ENCODE measurements around the gene KRT72. TPM values are rescaled to one million over a fixed set of nuclear protein-coding genes. Genes with fewer than 3 reads are reported as not detected.

KRT72 gene
- total RNA-seq, 4 donors from 2014 or later = not detected

GRCh38 chr12:52559979-52560378 lies 41.3 kb downstream of the KRT72 start:
- H3K4me3 ChIP-seq = no peak overlapping the region
- intact Hi-C loops (cut with DNase I; ENCODE audit: low total_unique reads) = no loop called here

DNA sequence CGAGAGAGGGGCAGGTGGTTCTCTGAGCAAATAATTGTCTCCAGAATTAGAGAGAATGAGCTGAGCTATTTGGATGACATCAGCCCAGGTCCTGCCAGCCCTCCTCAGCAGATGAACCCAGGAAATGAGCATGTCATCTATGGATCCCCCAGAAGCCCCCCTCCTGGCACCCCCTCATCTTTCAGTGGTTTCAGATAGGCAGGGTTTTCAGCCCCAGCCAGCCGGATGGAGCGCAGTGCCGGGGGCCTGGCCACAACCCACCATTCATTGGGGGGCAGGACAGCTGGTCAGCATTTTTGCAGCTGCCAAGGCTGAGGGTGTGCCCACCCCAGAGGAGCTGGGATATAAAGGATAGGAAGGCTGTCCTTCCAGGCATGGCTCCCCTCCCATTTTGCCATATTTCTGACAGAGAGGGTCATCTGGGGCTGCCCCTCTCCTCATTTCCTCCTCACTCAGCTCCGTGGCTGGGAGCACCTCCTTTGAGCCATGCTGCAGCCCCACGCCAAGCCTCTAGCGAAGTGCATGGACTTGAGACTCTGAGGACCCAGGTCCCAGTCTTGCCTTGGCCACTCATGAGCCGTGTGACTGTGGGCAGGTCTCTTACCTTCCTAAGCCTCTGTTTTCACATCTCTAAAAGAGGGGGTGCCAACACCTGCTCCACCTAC lies 42.4 kb downstream of the KRT72 start:
- Histone ChIP-seq H3K9me3 (no peaks in the 10 kb centered on the region), H3K27me3 (peaks cover 0 to 3% (median 0%) of the 10 kb centered on the region in 3 donors), H3K36me3 (no peaks in the 10 kb centered on the region), H3K4me1 (no peaks in the 10 kb centered on the region), H3K4me3 (no peak overlapping the region), H3K27ac (no peak overlapping the region)
- intact Hi-C loops (cut with DNase I; ENCODE audit: low total_unique reads) = no loop called here
- TF ChIP-seq, protein P1, sequence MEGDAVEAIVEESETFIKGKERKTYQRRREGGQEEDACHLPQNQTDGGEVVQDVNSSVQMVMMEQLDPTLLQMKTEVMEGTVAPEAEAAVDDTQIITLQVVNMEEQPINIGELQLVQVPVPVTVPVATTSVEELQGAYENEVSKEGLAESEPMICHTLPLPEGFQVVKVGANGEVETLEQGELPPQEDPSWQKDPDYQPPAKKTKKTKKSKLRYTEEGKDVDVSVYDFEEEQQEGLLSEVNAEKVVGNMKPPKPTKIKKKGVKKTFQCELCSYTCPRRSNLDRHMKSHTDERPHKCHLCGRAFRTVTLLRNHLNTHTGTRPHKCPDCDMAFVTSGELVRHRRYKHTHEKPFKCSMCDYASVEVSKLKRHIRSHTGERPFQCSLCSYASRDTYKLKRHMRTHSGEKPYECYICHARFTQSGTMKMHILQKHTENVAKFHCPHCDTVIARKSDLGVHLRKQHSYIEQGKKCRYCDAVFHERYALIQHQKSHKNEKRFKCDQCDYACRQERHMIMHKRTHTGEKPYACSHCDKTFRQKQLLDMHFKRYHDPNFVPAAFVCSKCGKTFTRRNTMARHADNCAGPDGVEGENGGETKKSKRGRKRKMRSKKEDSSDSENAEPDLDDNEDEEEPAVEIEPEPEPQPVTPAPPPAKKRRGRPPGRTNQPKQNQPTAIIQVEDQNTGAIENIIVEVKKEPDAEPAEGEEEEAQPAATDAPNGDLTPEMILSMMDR (IDR thresholded peaks at IDR 0.05 in 4 of 5, conservative IDR thresholded peaks at IDR 0.05 in 1 of 5) = no peak
- TF ChIP-seq POLR2A (IDR thresholded peaks at IDR 0.05) = no peak
- no peak for DNase-seq
- ATAC-seq = no peak
- in situ Hi-C loops (cut with MboI; ENCODE audit: low sequenced_read_pairs in 4 of 4) = no loop called here

More at GRCh38 chr12:52559979-52560378, 41.3 kb downstream of the KRT72 start:
- in situ Hi-C loops (cut with MboI; ENCODE audit: low sequenced_read_pairs in 4 of 4) = no loop called here
- no peak for DNase-seq
- ATAC-seq = no peak
- Histone ChIP-seq H3K27ac (no peak overlapping the region), H3K9me3 (no peaks in the 10 kb centered on the region), H3K4me1 (no peaks in the 10 kb centered on the region), H3K36me3 (no peaks in the 10 kb centered on the region), H3K27me3 (peaks cover 0 to 3% (median 0%) of the 10 kb centered on the region in 3 donors)
- no peak for TF ChIP-seq POLR2A (IDR thresholded peaks at IDR 0.05)
- TF ChIP-seq, protein P1 (IDR thresholded peaks at IDR 0.05 in 4 of 5, conservative IDR thresholded peaks at IDR 0.05 in 1 of 5) = no peak

DNA sequence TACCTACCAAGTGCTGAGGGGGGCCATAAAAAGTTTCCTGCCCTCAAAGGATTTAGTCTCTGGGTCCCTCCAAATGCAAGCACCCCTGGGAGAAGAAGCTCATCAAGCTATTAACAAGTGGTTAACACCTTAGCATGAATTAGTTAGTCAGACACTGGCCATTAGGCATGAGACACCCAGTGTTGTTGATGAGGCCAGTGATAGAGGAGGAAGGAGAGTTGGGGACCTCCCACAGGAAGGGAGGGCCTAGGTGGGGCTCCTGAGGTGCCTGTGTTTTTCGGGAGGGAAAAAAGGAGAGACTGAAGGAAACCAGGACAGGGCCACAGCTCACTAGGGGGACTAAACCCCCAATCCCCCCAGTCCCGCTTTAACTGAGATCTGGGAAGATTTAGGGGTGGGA lies 43.8 kb downstream of the KRT72 start:
- DNase-seq (no peak), ATAC-seq (no peak)
- Histone ChIP-seq H3K4me1 (no peaks in the 10 kb centered on the region), H3K36me3 (no peaks in the 10 kb centered on the region), H3K4me3 (no peak overlapping the region), H3K27me3 (peaks cover 0 to 3% (median 0%) of the 10 kb centered on the region in 3 donors), H3K27ac (no peak overlapping the region), H3K9me3 (no peaks in the 10 kb centered on the region)
- in situ Hi-C loops (cut with MboI; ENCODE audit: low sequenced_read_pairs in 4 of 4) = no loop called here
- TF ChIP-seq, protein P1 (IDR thresholded peaks at IDR 0.05 in 4 of 5, conservative IDR thresholded peaks at IDR 0.05 in 1 of 5) = no peak
- no peak for TF ChIP-seq POLR2A (IDR thresholded peaks at IDR 0.05)
- intact Hi-C loops (cut with DNase I; ENCODE audit: low total_unique reads) = no loop called here

- in situ Hi-C loops (cut with MboI; ENCODE audit: low sequenced_read_pairs in 4 of 4) = no loop called here
Observed at GRCh38 chr12:52555577-52555976, 45.7 kb downstream of the KRT72 start.

DNA sequence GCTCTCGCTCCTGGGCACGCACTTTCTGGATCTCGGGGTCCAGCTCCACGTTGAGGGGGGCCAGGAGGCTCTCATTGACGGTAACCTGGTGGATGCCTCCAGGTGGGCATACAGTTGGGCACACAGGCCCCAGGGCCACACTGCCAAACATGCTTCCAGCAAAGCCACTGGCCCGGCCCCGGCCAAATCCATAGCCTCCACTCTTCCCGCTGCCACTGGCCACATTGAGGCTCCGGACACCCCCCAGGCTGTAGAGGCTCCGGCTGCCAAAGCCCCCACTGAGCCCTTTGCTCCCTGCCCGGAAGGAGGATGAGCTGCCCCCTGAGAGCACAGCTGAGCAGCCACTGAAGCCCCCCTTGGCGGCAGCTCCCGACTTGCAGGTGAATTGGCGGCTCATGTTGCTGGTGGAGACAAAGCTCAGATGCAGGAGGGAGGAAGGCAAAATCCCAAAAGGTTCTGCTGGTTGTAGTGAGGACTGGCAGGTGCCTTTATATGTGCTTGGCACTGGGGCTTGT lies 48.5 kb downstream of the KRT72 start, which contains the start of gene KRT71:
TSS of gene KRT71 (minus strand) at position 465 of the 515 bp plus-strand sequence. CDS start at position 397, 68 bp downstream.
- Histone ChIP-seq H3K27me3 (peaks cover 0 to 3% (median 0%) of the 10 kb centered on the region in 3 donors), H3K4me1 (no peaks in the 10 kb centered on the region), H3K36me3 (no peaks in the 10 kb centered on the region), H3K4me3 (no peak within 1 kb of the TSS), H3K27ac (no peak within 1 kb of the TSS), H3K9me3 (no peaks in the 10 kb centered on the region)
- no peak for DNase-seq
- intact Hi-C loops (cut with DNase I; ENCODE audit: low total_unique reads) = no loop called here
- ATAC-seq = no peak
- in situ Hi-C loops (cut with MboI; ENCODE audit: low sequenced_read_pairs in 4 of 4) = no loop called here
- TF ChIP-seq, protein P1 (IDR thresholded peaks at IDR 0.05 in 4 of 5, conservative IDR thresholded peaks at IDR 0.05 in 1 of 5) = no peak
- TF ChIP-seq POLR2A (IDR thresholded peaks at IDR 0.05) = no peak

More at GRCh38 chr12:52555577-52555976, 45.7 kb downstream of the KRT72 start:
- Histone ChIP-seq H3K4me3 (no peak overlapping the region), H3K27ac (no peak overlapping the region), H3K36me3 (no peaks in the 10 kb centered on the region), H3K9me3 (no peaks in the 10 kb centered on the region), H3K4me1 (no peaks in the 10 kb centered on the region), H3K27me3 (peaks cover 0 to 4% (median 0%) of the 10 kb centered on the region in 3 donors)
- intact Hi-C loops (cut with DNase I; ENCODE audit: low total_unique reads) = no loop called here
- TF ChIP-seq POLR2A (IDR thresholded peaks at IDR 0.05) = no peak
- ATAC-seq = no peak
- DNase-seq = no peak
